ENCODE results near the gene SH3RF3.

The SH3RF3 gene

GRCh38 chr2:109419960-109420370 is 291.0 kb downstream of the SH3RF3 start:
- ATAC-seq, result peak; percentile 87
- TF ChIP-seq ZFP3 (CRISPR knock-in tag; IDR thresholded peaks at IDR 0.05) (peak; percentile 97), ZC3H10 (CRISPR knock-in tag; IDR thresholded peaks at IDR 0.05) (no peak), ISL1 (CRISPR knock-in tag; IDR thresholded peaks at IDR 0.05) (peak; percentile 82), ZNF565 (CRISPR knock-in tag; conservative IDR thresholded peaks at IDR 0.05; ENCODE audit: low read depth) (no peak)

GRCh38 chr2:109421101-109421500 is 292.1 kb downstream of the SH3RF3 start:
- TF ChIP-seq BACH2 (CRISPR knock-in tag; IDR thresholded peaks at IDR 0.05; ENCODE audit: borderline replicate concordance) (no peak), PPARA (CRISPR knock-in tag; IDR thresholded peaks at IDR 0.05; ENCODE audit: borderline replicate concordance) (no peak), ZFP3 (CRISPR knock-in tag; IDR thresholded peaks at IDR 0.05) (no peak), TSHZ2 (CRISPR knock-in tag; IDR thresholded peaks at IDR 0.05) (no peak), GLIS3 (CRISPR knock-in tag; IDR thresholded peaks at IDR 0.05) (no peak), ZNF8 (CRISPR knock-in tag; IDR thresholded peaks at IDR 0.05) (no peak), RARB (CRISPR knock-in tag; IDR thresholded peaks at IDR 0.05) (no peak), CSDC2 (CRISPR knock-in tag; IDR thresholded peaks at IDR 0.05) (no peak), ISL1 (CRISPR knock-in tag; IDR thresholded peaks at IDR 0.05) (no peak), ARNTL (CRISPR knock-in tag; IDR thresholded peaks at IDR 0.05; ENCODE audit: borderline replicate concordance, low read depth) (no peak), ESRRG (CRISPR knock-in tag; IDR thresholded peaks at IDR 0.05) (no peak), SNAI2 (CRISPR knock-in tag; IDR thresholded peaks at IDR 0.05) (no peak), PATZ1 (CRISPR knock-in tag; IDR thresholded peaks at IDR 0.05; ENCODE audit: borderline replicate concordance) (no peak), ZNF565 (CRISPR knock-in tag; conservative IDR thresholded peaks at IDR 0.05; ENCODE audit: low read depth) (no peak), ZFP30 (CRISPR knock-in tag; IDR thresholded peaks at IDR 0.05) (no peak)
- TF ChIP-seq, protein P1, sequence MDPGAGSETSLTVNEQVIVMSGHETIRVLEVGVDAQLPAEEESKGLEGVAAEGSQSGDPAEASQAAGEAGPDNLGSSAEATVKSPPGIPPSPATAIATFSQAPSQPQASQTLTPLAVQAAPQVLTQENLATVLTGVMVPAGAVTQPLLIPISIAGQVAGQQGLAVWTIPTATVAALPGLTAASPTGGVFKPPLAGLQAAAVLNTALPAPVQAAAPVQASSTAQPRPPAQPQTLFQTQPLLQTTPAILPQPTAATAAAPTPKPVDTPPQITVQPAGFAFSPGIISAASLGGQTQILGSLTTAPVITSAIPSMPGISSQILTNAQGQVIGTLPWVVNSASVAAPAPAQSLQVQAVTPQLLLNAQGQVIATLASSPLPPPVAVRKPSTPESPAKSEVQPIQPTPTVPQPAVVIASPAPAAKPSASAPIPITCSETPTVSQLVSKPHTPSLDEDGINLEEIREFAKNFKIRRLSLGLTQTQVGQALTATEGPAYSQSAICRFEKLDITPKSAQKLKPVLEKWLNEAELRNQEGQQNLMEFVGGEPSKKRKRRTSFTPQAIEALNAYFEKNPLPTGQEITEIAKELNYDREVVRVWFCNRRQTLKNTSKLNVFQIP (CRISPR knock-in tag; IDR thresholded peaks at IDR 0.05; ENCODE audit: borderline replicate concordance, low read depth), result no peak
- TF ChIP-seq, protein P2, sequence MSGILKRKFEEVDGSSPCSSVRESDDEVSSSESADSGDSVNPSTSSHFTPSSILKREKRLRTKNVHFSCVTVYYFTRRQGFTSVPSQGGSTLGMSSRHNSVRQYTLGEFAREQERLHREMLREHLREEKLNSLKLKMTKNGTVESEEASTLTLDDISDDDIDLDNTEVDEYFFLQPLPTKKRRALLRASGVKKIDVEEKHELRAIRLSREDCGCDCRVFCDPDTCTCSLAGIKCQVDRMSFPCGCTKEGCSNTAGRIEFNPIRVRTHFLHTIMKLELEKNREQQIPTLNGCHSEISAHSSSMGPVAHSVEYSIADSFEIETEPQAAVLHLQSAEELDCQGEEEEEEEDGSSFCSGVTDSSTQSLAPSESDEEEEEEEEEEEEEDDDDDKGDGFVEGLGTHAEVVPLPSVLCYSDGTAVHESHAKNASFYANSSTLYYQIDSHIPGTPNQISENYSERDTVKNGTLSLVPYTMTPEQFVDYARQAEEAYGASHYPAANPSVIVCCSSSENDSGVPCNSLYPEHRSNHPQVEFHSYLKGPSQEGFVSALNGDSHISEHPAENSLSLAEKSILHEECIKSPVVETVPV (CRISPR knock-in tag; IDR thresholded peaks at IDR 0.05), result no peak
- ATAC-seq, result no peak

GRCh38 chr2:109421642-109422041 is 292.6 kb downstream of the SH3RF3 start:
- ATAC-seq, result no peak
- TF ChIP-seq OSR1 (CRISPR knock-in tag; IDR thresholded peaks at IDR 0.05) (no peak), TCF4 (CRISPR knock-in tag; IDR thresholded peaks at IDR 0.05; ENCODE audit: borderline replicate concordance) (no peak), GLIS3 (CRISPR knock-in tag; IDR thresholded peaks at IDR 0.05) (no peak), PATZ1 (CRISPR knock-in tag; IDR thresholded peaks at IDR 0.05; ENCODE audit: borderline replicate concordance) (no peak), ZFP30 (CRISPR knock-in tag; IDR thresholded peaks at IDR 0.05) (no peak), ZNF70 (CRISPR knock-in tag; IDR thresholded peaks at IDR 0.05) (no peak), ESRRG (CRISPR knock-in tag; IDR thresholded peaks at IDR 0.05) (no peak)
- TF ChIP-seq, protein P2 (CRISPR knock-in tag; IDR thresholded peaks at IDR 0.05), result no peak
- TF ChIP-seq, protein P1 (CRISPR knock-in tag; IDR thresholded peaks at IDR 0.05; ENCODE audit: borderline replicate concordance, low read depth), result no peak
- TF ChIP-seq, protein P3, sequence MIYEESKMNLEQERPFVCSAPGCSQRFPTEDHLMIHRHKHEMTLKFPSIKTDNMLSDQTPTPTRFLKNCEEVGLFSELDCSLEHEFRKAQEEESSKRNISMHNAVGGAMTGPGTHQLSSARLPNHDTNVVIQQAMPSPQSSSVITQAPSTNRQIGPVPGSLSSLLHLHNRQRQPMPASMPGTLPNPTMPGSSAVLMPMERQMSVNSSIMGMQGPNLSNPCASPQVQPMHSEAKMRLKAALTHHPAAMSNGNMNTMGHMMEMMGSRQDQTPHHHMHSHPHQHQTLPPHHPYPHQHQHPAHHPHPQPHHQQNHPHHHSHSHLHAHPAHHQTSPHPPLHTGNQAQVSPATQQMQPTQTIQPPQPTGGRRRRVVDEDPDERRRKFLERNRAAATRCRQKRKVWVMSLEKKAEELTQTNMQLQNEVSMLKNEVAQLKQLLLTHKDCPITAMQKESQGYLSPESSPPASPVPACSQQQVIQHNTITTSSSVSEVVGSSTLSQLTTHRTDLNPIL (CRISPR knock-in tag; IDR thresholded peaks at IDR 0.05; ENCODE audit: low read depth), result no peak

All from SK-N-SH treated with all-trans-retinoic acid at 6 μM for 48 hours (cell line).